Neutrophil (primary cell): ENCODE data around the gene MAP1LC3A.

Source experiments
- H3K27ac ChIP-seq: fragments of 200-600 bp; sonication (generic); 2 replicates; pipeline ENCODE4 v1.5.1; 2016; ENCODE audit warnings: mild to moderate bottlenecking, moderate library complexity
- H3K27me3 ChIP-seq: fragments of 200-600 bp; sonication (generic); 2 replicates; pipeline ENCODE4 v1.6.0; 2016; ENCODE audit warnings: mild to moderate bottlenecking
- H3K36me3 ChIP-seq: fragments of 200-600 bp; sonication (generic); 2 replicates; pipeline ENCODE4 v1.5.1; 2017
- H3K4me1 ChIP-seq, 2 experiments: fragments of 200-600 bp in 1 of 2; sonication (generic) in 1 of 2; 1 replicate in 1 of 2; 2 replicates in 1 of 2; pipeline versions ENCODE4 v1.5.1 to v1.6.1; 2013 to 2016; ENCODE audit warnings: low read depth in 1 of 2, low read length in 1 of 2, mild to moderate bottlenecking in 1 of 2, moderate library complexity in 1 of 2; ENCODE audit not compliant: control insufficient read depth in 1 of 2, insufficient read depth in 1 of 2
- H3K4me3 ChIP-seq, 2 experiments: fragments of 200-600 bp in 1 of 2; sonication (generic) in 1 of 2; 1 replicate in 1 of 2; 2 replicates in 1 of 2; pipeline ENCODE4 v1.5.1; 2013 to 2016; ENCODE audit warnings: low read depth in 1 of 2, low read length in 1 of 2, mild to moderate bottlenecking in 1 of 2, moderate library complexity in 1 of 2
- H3K9me3 ChIP-seq: fragments of 200-600 bp; sonication (generic); 2 replicates; pipeline ENCODE4 v1.5.1; 2016
- TF ChIP-seq, protein P1 (sequence below): fragments of 200-600 bp; sonication (generic); IDR thresholded peaks from 2 replicates; pipeline ENCODE4 v1.5.1; 2016; ENCODE audit warnings: antibody characterized with exemption

Gene MAP1LC3A

DNA sequence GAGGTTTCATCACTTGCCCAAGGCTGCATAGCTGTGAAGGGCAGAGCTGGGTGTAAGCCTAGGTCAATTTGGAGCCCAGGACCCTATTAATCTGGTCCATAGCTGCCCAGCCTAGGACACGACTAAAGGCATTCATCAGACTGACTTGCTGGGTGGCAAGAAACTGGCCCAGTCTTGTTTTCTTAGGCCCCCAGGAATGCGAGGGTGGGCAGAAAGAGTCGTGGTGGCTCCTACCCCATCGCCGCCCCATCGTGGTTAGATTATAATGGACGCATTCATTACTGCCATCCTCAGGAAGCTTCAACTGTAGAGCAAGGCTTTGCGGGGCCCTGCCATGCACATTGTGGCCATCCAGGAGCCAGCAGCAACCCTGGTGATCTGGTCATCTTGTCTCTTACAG is 26.2 kb upstream of the MAP1LC3A start:
- no peaks in the 10 kb centered on the region for H3K9me3 ChIP-seq
- no peaks in the 10 kb centered on the region for H3K4me1 ChIP-seq
- H3K27ac ChIP-seq: no peak overlapping the region
- TF ChIP-seq, protein P1, sequence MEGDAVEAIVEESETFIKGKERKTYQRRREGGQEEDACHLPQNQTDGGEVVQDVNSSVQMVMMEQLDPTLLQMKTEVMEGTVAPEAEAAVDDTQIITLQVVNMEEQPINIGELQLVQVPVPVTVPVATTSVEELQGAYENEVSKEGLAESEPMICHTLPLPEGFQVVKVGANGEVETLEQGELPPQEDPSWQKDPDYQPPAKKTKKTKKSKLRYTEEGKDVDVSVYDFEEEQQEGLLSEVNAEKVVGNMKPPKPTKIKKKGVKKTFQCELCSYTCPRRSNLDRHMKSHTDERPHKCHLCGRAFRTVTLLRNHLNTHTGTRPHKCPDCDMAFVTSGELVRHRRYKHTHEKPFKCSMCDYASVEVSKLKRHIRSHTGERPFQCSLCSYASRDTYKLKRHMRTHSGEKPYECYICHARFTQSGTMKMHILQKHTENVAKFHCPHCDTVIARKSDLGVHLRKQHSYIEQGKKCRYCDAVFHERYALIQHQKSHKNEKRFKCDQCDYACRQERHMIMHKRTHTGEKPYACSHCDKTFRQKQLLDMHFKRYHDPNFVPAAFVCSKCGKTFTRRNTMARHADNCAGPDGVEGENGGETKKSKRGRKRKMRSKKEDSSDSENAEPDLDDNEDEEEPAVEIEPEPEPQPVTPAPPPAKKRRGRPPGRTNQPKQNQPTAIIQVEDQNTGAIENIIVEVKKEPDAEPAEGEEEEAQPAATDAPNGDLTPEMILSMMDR: no peak
- peaks cover 91% of the 10 kb centered on the region for H3K36me3 ChIP-seq
- H3K4me3 ChIP-seq: no peak overlapping the region
- no peaks in the 10 kb centered on the region for H3K27me3 ChIP-seq

DNA sequence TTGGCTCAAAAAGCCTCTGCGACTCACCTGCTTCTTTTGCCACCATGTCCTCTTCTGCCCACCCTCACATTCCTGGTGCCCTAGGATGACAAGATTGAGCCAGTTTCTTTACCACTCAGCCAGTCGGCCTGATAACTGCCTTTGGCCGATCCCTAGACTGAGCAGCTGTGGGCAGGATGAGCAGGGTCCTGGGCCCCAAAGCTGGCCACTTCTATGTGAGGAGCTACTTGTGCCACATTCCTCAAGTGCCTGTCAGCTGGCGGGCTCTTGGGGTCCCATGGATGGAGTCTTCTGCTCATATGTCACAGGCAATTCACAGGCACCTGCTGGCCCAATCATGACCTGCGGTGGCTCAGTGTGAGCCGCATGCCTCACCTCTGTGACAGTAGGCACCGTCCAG is 25.8 kb upstream of the MAP1LC3A start:
- Histone ChIP-seq H3K4me3 (no peak overlapping the region), H3K9me3 (no peaks in the 10 kb centered on the region), H3K4me1 (no peaks in the 10 kb centered on the region), H3K36me3 (peaks cover 90% of the 10 kb centered on the region), H3K27ac (no peak overlapping the region), H3K27me3 (no peaks in the 10 kb centered on the region)
- TF ChIP-seq, protein P1: no peak

DNA sequence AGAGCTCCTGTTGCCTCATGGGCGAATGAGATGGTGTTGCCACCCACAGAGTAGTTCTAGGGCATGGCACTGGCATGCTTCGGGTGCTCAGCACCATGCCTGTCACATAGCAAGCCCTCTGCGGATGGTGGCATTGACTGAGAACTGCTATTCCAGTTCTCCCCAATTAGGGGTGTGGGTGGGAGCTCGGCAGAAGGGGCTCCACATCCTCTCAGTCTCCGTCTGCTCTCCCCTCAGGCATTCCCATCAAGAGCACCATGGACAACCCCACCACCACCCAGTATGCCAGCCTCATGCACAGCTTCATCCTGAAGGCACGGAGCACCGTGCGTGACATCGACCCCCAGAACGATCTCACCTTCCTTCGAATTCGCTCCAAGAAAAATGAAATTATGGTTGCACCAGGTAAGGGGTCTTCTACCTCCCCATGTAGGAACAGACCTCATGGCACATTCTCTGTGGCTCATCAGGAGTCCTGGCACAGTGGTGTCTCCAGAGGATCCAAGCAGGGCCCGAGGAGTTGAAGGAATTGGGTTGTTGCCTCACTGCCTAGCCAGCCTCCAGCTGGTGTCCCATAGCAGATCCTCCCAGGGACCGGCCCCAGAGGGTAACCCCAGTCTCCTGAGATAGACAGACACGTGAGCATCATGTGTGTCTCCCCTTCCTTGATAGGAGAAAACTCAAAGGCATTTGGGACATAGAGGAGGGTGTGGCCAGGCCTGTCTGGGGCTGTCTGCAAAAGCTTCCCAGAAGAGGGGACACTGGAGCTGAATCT is 23.9 kb upstream of the MAP1LC3A start:
- H3K27me3 ChIP-seq: no peaks in the 10 kb centered on the region
- no peaks in the 10 kb centered on the region for H3K9me3 ChIP-seq
- TF ChIP-seq, protein P1: no peak
- peaks cover 75% of the 10 kb centered on the region for H3K36me3 ChIP-seq
- H3K4me3 ChIP-seq: no peak overlapping the region
- no peaks in the 10 kb centered on the region for H3K4me1 ChIP-seq
- H3K27ac ChIP-seq: no peak overlapping the region

DNA sequence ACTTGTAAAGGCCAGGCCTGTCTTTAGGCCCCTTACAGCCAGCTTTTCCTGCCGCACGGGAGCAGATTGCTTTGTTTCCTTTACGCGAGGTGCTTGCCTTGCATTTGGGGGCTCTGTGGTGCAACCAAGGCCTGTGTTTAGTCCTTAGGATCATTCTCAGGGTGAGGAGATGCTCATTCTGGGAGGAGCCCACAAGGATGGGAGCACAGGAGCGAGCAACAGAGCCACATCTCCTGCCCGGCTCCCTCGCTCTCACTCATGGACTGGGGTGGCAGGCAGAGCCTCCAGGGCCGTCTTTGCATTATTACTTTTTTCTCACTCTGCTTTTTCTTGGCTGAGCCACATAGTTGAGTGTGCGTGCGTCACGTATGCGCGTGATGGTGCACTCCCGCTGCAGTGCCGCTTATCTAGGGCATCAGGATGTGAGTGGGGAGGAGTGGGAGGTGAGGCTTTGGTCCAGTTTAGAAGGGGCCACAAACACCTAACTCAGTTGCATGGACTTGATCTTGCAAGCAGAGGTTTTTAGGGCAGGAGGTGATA is 23.1 kb upstream of the MAP1LC3A start:
- no peaks in the 10 kb centered on the region for H3K9me3 ChIP-seq
- H3K4me1 ChIP-seq: no peaks in the 10 kb centered on the region
- TF ChIP-seq, protein P1: no peak
- H3K4me3 ChIP-seq: no peak overlapping the region
- H3K36me3 ChIP-seq: peaks cover 75% of the 10 kb centered on the region
- H3K27me3 ChIP-seq: no peaks in the 10 kb centered on the region
- H3K27ac ChIP-seq: no peak overlapping the region

DNA sequence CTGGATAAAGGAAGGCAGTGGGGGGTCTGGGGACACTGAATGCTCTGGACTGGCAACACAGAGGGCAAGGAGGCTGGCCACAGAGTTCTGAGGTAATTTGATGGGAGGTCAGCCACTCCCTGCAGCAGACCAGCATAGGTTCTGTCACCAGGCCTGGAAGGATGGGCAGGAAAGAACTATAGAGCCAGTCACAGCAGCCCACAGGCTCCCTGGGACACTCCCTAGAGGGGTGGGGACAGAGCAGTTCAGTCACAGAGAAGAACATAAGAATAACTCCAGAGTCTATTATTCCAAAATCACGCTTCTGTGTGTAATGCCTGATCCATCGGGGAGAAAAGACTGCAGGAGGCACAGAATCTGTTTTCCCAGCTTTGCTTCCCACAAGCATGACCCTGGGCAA is 22.7 kb upstream of the MAP1LC3A start:
- H3K4me3 ChIP-seq: no peak overlapping the region
- H3K27me3 ChIP-seq: no peaks in the 10 kb centered on the region
- H3K9me3 ChIP-seq: no peaks in the 10 kb centered on the region
- H3K4me1 ChIP-seq: no peaks in the 10 kb centered on the region
- peaks cover 75% of the 10 kb centered on the region for H3K36me3 ChIP-seq
- TF ChIP-seq, protein P1: no peak
- H3K27ac ChIP-seq: no peak overlapping the region
